Heart right ventricle (tissue), 16 donors: ENCODE results near the gene CDK9. TPM values are rescaled to one million over a fixed set of nuclear protein-coding genes. Genes with fewer than 3 reads are reported as not detected.
A peak's percentile ranks its signal among the peaks of the same experiment; 100 is the strongest.
"Not testable (repeated sequence)": the region's sequence is repeated elsewhere in the genome, so short reads cannot be mapped to it uniquely, and the experiment has no call there.

ENCODE experiments used
- ATAC-seq, 8 donors: fragments of 200-7000 bp; cut with Tn5 transposase; one replicate each; pipeline ENCODE4 v1.9.1; 2020; ENCODE audit warnings: mild to moderate bottlenecking in 8 of 8, moderate library complexity in 8 of 8, moderate number of reproducible peaks in 1 of 8
- DNase-seq, 2 donors: peaks; one replicate each; pipeline ENCODE4 v3.0.0-alpha.2; 2020
- H3K27ac ChIP-seq, 10 donors: fragments of 200-600 bp; sonication (generic) in 2 of 10; one replicate each; pipeline versions ENCODE4 v1.5.0 to v1.8.0; 2020 to 2022; ENCODE audit warnings: mild to moderate bottlenecking in 3 of 10
- H3K27me3 ChIP-seq, 7 donors: fragments of 200-600 bp; one replicate each; pipeline ENCODE4 v1.8.0; 2021 to 2022; ENCODE audit warnings: mild to moderate bottlenecking in 2 of 7
- H3K36me3 ChIP-seq, 9 donors: fragments of 200-600 bp; sonication (generic) in 1 of 9; one replicate each; pipeline versions ENCODE4 v1.5.0 to v1.8.0; 2020 to 2022; ENCODE audit warnings: mild to moderate bottlenecking in 2 of 9
- H3K4me1 ChIP-seq, 9 donors: fragments of 200-600 bp; sonication (generic) in 1 of 9; one replicate each; pipeline versions ENCODE4 v1.5.0 to v1.8.0; 2020 to 2022; ENCODE audit warnings: mild to moderate bottlenecking in 4 of 9
- H3K4me3 ChIP-seq, 10 donors: fragments of 200-600 bp; sonication (generic) in 2 of 10; one replicate each; pipeline versions ENCODE4 v1.5.0 to v1.8.0; 2020 to 2022; ENCODE audit warnings: mild to moderate bottlenecking in 7 of 10, moderate library complexity in 2 of 10
- H3K9me3 ChIP-seq, 11 donors: fragments of 200-600 bp in 10 of 11; sonication (generic) in 2 of 11; one replicate each; pipeline versions ENCODE4 v1.5.0 to v1.8.0; 2013 to 2022; ENCODE audit warnings: mild to moderate bottlenecking in 2 of 11, control low read depth in 1 of 11, moderate library complexity in 1 of 11
- CTCF ChIP-seq, 9 donors: fragments of 200-600 bp; sonication (generic) in 2 of 9; IDR thresholded peaks; one replicate each; pipeline versions ENCODE4 v1.5.0 to v1.8.0; 2021 to 2022; ENCODE audit warnings: antibody characterized with exemption in 9 of 9, mild to moderate bottlenecking in 5 of 9, moderate library complexity in 1 of 9
- WGBS, 2 donors: extraction: QIAGEN DNeasy Blood & Tissue Kit; methylation state at CpG; one replicate each; pipeline ENCODE4 v1.1.7; 2013; ENCODE audit warnings: inconsistent platforms in 1 of 2; 5-methylcytosine and 5-hydroxymethylcytosine counted together
- intact Hi-C, 10 donors: fragments of 100-400 bp; cut with DNase I; formaldehyde crosslinking; loops; one replicate each; pipeline versions ENCODE4 v1.11.1 to v1.14.2; 2022
- polyA plus RNA-seq, 2 donors: library from polyadenylated mRNA; stranded (reverse); fragments of 200-250 nt; gene quantifications; one replicate each; pipeline ENCODE4 v1.2.3, GENCODE V29; 2013
- total RNA-seq, 10 donors: library from RNA; stranded (reverse); fragmentation: NEBNext Ultra II Directional in 3 of 10; extraction: Animal tissue kit (Norgen Biotek cat#: 25700) in 3 of 10; gene quantifications; one replicate each; pipeline versions ENCODE4 v1.2.1 to v1.2.4, GENCODE V29; 2021 to 2023
- donor health status: Arrhythmogenic right ventricular cardiomyopathy.
- donor health status: ischemic (EF 13 %, LVEDD 7.1; RV severe dilation, severe dysfunction).
- donor health status: healthy with polysubstance abuse.
- donor health status: DM: no; HTN: yes; CAD: no.
- donor health status: DM: no; HTN: no; CAD: no.
- donor health status: ischemic (EF 25% LVEDD 6.9; RV normal size, moderate dysfunction).
- donor health status: ischemic (EF 25% LVEDD 5.7; RV mildly dilated, moderate dysfunction).
- donor health status: healthy.
- donor health status: DM: yes; HTN: yes; CAD: no.
- donor health status: Ischemic cardiomyopathy.
- donor health status: ischemic (EF 35%, LVEDD 5.7; RV mildly dilated, moderate dysfunction).
- donor health status: nonischemic (EF 11% LVEDD 7.7; RV severe dilation, severe dysfunction).
- donor health status: DM: yes; HTN: yes; CAD: no.
- donor health status: PGD.
- donor health status: ischemic (EF 29% LVEDD 5.4; RV normal size, mild dysfunction).
- donor health status: nonischemic (EF 23%, LVEDD 6.1; RV moderate dilation, normal function).

The CDK9 gene
- total and polyA plus RNA-seq, 12 donors = 30.9 to 59.0 (median 44.1) TPM

GRCh38 chr9:127756233-127756632 lies 29.6 kb upstream of the CDK9 start:
- H3K4me1 ChIP-seq = peaks cover 6 to 91% (median 28%) of the 10 kb centered on the region in 9 donors
- H3K27me3 ChIP-seq = peaks cover 0 to 45% (median 27%) of the 10 kb centered on the region in 7 donors
- H3K9me3 ChIP-seq = no peaks in the 10 kb centered on the region

GRCh38 chr9:127756776-127757175 lies 29.1 kb upstream of the CDK9 start:
- H3K36me3 ChIP-seq = peaks cover 0 to 73% (median 0%) of the 10 kb centered on the region in 9 donors
- WGBS, 2 donors = 73 to 78% methylated on average over 11 of the region's 11 CpGs
- ATAC-seq, H3K4me3 ChIP-seq, intact Hi-C loops, H3K9me3 ChIP-seq, DNase-seq: not testable (repeated sequence)
- peak overlapping the region in 5 of 10 donors; percentile 39 to 84 (median 75) for H3K27ac ChIP-seq
- peaks cover 8 to 93% (median 28%) of the 10 kb centered on the region in 9 donors for H3K4me1 ChIP-seq
- peaks cover 0 to 45% (median 27%) of the 10 kb centered on the region in 7 donors for H3K27me3 ChIP-seq

More at GRCh38 chr9:127756233-127756632, 29.6 kb upstream of the CDK9 start:
- peaks cover 0 to 74% (median 4%) of the 10 kb centered on the region in 9 donors for H3K36me3 ChIP-seq
- intact Hi-C loops = no loop called here
- no peak for TF ChIP-seq CTCF (IDR thresholded peaks at IDR 0.05)
- peak overlapping the region in 5 of 10 donors; percentile 24 to 51 (median 46) for H3K4me3 ChIP-seq
- DNase-seq = no peak
- peak overlapping the region in 9 of 10 donors; percentile 43 to 86 (median 69) for H3K27ac ChIP-seq
- no peak for ATAC-seq
- 82 to 90% methylated on average over 3 of the region's 3 CpGs for WGBS, 2 donors

GRCh38 chr9:127758843-127759242 lies 27.0 kb upstream of the CDK9 start:
- intact Hi-C loops = no loop called here
- DNase-seq = no peak
- Histone ChIP-seq H3K36me3 (peaks cover 0 to 66% (median 0%) of the 10 kb centered on the region in 9 donors), H3K9me3 (no peaks in the 10 kb centered on the region), H3K27ac (peak overlapping the region in 8 of 10 donors; percentile 0 to 97 (median 84)), H3K27me3 (peaks cover 0 to 36% (median 25%) of the 10 kb centered on the region in 7 donors), H3K4me1 (peaks cover 11 to 94% (median 40%) of the 10 kb centered on the region in 9 donors), H3K4me3 (peak overlapping the region in 6 of 10 donors; percentile 4 to 54 (median 47))
- no peak for ATAC-seq
- 67 to 76% methylated on average over 5 of the region's 5 CpGs for WGBS, 2 donors
- TF ChIP-seq CTCF (IDR thresholded peaks at IDR 0.05) = no peak

- DNase-seq = no peak
- H3K4me3 ChIP-seq = peak overlapping the region in 9 of 10 donors; percentile 27 to 54 (median 40)
- WGBS, 2 donors = 71 to 75% methylated on average over 5 of the region's 5 CpGs
These were observed 24.8 kb upstream of the CDK9 start for GRCh38 chr9:127761061-127761460.

More at GRCh38 chr9:127761061-127761460, 24.8 kb upstream of the CDK9 start:
- Histone ChIP-seq H3K4me1 (peaks cover 10 to 97% (median 55%) of the 10 kb centered on the region in 9 donors), H3K27me3 (peaks cover 0 to 15% (median 3%) of the 10 kb centered on the region in 7 donors), H3K9me3 (no peaks in the 10 kb centered on the region), H3K27ac (peak overlapping the region; percentile 74 to 97 (median 88)), H3K36me3 (peaks cover 0 to 50% (median 0%) of the 10 kb centered on the region in 9 donors)
- TF ChIP-seq CTCF (IDR thresholded peaks at IDR 0.05) = no peak
- intact Hi-C loops = loop anchor here in 1 of 10 donors (5.0 kb wide), 1 partner anchor 96 kb away; no protein-coding TSS in a partner anchor
- ATAC-seq = no peak
